HCT116 (cell line): ENCODE measurements around the gene UBE2S. TPM values are rescaled to one million over a fixed set of nuclear protein-coding genes. Genes with fewer than 3 reads are reported as not detected.

ENCODE experiments used
- ATAC-seq: fragments of 200-7000 bp; cut with Tn5 transposase; 2 replicates; pipeline ENCODE4 v1.9.1; 2020; ENCODE audit warnings: mild to moderate bottlenecking, moderate library complexity
- BruUV-seq: library from RNA; stranded (reverse); fragments of 400-500 nt; replicated peaks from 2 replicates; lab custom pipeline; 2021; lab: Mats Ljungman, UMichigan
- CTCF ChIA-PET: fragments of 300-600 bp; sonication (Branson Sonifier 250); formaldehyde crosslinking; loops from one replicate; lab custom pipeline; 2021; ENCODE audit warnings: antibody characterized with exemption; lab: Charles Lee
- POLR2A ChIA-PET: fragments of 300-600, 350-600 bp; sonication (Branson Sonifier 250); formaldehyde crosslinking; loops from one replicate; lab custom pipeline; 2021; ENCODE audit warnings: antibody characterized with exemption; lab: Charles Lee
- RAD21 ChIA-PET, 2 experiments: fragments of 300-600 bp; sonication (Branson Sonifier 250); formaldehyde crosslinking; loops; one replicate each; lab custom pipeline; 2023; ENCODE audit warnings: low total read pairs in 2 of 2; ENCODE audit not compliant: uncharacterized antibody in 2 of 2, unreplicated experiment in 2 of 2, low non-redundant PET in 1 of 2; lab: Charles Lee
- DNase-seq: peaks from one replicate; pipeline ENCODE4 v3.0.0-alpha.2; 2010; ENCODE audit warnings: low read depth, low spot score
- H2AFZ ChIP-seq: fragments of 200-600 bp; shearing (Covaris generic), sonication (generic); 2 replicates; pipeline ENCODE4 v1.6.1; 2017; ENCODE audit warnings: low read depth, mixed run types, mixed read lengths, antibody characterized with exemption, low read length; ENCODE audit not compliant: poor library complexity, severe bottlenecking
- H3K27ac ChIP-seq: 2 replicates; pipeline ENCODE4 v1.5.1; 2012; ENCODE audit warnings: low read depth, low read length
- H3K27me3 ChIP-seq: fragments of 200-600 bp; sonication (generic); 2 replicates; pipeline ENCODE4 v1.6.1; 2016; ENCODE audit warnings: mixed run types, low read length, mixed read lengths; ENCODE audit not compliant: insufficient read depth
- H3K36me3 ChIP-seq, 2 experiments: fragments of 200-500 bp in 1 of 2; fragments of 200-600 bp in 1 of 2; sonication (Bioruptor generic) in 1 of 2; sonication (generic) in 1 of 2; 2 replicates each; pipeline versions ENCODE4 v1.5.1 to v1.6.1; 2014 to 2016; ENCODE audit warnings: low read length in 2 of 2, inconsistent platforms in 1 of 2, mixed read lengths in 1 of 2, mixed run types in 1 of 2; ENCODE audit not compliant: insufficient read depth in 2 of 2, control insufficient read depth in 1 of 2
- H3K4me1 ChIP-seq, 2 experiments: fragments of 200-600 bp in 1 of 2; sonication (generic) in 1 of 2; 2 replicates each; pipeline versions ENCODE4 v1.5.1 to v1.6.1; 2012 to 2017; ENCODE audit warnings: low read length in 2 of 2, inconsistent platforms in 1 of 2, mild to moderate bottlenecking in 1 of 2, mixed read lengths in 1 of 2, mixed run types in 1 of 2, moderate library complexity in 1 of 2; ENCODE audit not compliant: insufficient read depth in 2 of 2, control insufficient read depth in 1 of 2
- H3K4me2 ChIP-seq: fragments of 200-600 bp; sonication (generic); 2 replicates; pipeline ENCODE4 v1.6.1; 2017; ENCODE audit warnings: mixed run types, low read length, mixed read lengths
- H3K4me3 ChIP-seq, 2 experiments: fragments of 200-600 bp in 1 of 2; sonication (generic) in 1 of 2; replicated peaks in 1 of 2; 2 replicates each; pipeline ENCODE4 v1.5.1; 2011 to 2016; ENCODE audit warnings: low read length in 2 of 2, control low read depth in 1 of 2, low read depth in 1 of 2, mild to moderate bottlenecking in 1 of 2, mixed read lengths in 1 of 2, mixed run types in 1 of 2
- H3K79me2 ChIP-seq: fragments of 200-600 bp; sonication (generic); 2 replicates; pipeline ENCODE4 v1.6.1; 2017; ENCODE audit warnings: mild to moderate bottlenecking, mixed run types, low read length, moderate library complexity, mixed read lengths; ENCODE audit not compliant: insufficient read depth
- H3K9ac ChIP-seq: fragments of 200-600 bp; sonication (generic); 2 replicates; pipeline ENCODE4 v1.6.1; 2016; ENCODE audit warnings: low read length, mixed read lengths
- H3K9me2 ChIP-seq: fragments of 200-600 bp; sonication (generic), shearing (Covaris generic); 2 replicates; pipeline ENCODE4 v1.6.1; 2017; ENCODE audit warnings: mixed run types, mild to moderate bottlenecking, moderate library complexity; ENCODE audit not compliant: insufficient read depth
- H3K9me3 ChIP-seq, 2 experiments: fragments of 200-500 bp in 1 of 2; fragments of 200-600 bp in 1 of 2; sonication (Bioruptor generic) in 1 of 2; sonication (generic) in 1 of 2; 2 replicates each; pipeline ENCODE4 v1.6.1; 2014 to 2017; ENCODE audit warnings: low read length in 2 of 2, mixed read lengths in 2 of 2, inconsistent platforms in 1 of 2, low read depth in 1 of 2, mild to moderate bottlenecking in 1 of 2, mixed run types in 1 of 2, moderate library complexity in 1 of 2; ENCODE audit not compliant: control insufficient read depth in 1 of 2, insufficient read depth in 1 of 2
- H4K20me1 ChIP-seq: fragments of 200-600 bp; sonication (generic), shearing (Covaris generic); 2 replicates; pipeline ENCODE4 v1.6.1; 2017; ENCODE audit warnings: mixed run types, mild to moderate bottlenecking, moderate library complexity; ENCODE audit not compliant: insufficient read depth
- EZH2 ChIP-seq: fragments of 200-600 bp; sonication (generic); IDR thresholded peaks from 2 replicates; pipeline ENCODE4 v1.6.1; 2017; ENCODE audit warnings: antibody characterized with exemption, mixed run types
- FOSL1 ChIP-seq: IDR thresholded peaks from 2 replicates; pipeline ENCODE4 v1.6.1; 2012; ENCODE audit warnings: low read depth
- JUND ChIP-seq: IDR thresholded peaks from 2 replicates; pipeline ENCODE4 v1.6.1; 2012
- POLR2A ChIP-seq: IDR thresholded peaks from 2 replicates; pipeline ENCODE4 v1.7.0; 2011; ENCODE audit warnings: borderline replicate concordance; ENCODE audit not compliant: insufficient read depth, insufficient read length; ENCODE audit errors: extremely low read depth
- POLR2AphosphoS5 ChIP-seq: IDR thresholded peaks from 2 replicates; pipeline ENCODE4 v1.6.1; 2011; ENCODE audit warnings: mild to moderate bottlenecking, low read depth, low read length, moderate library complexity
- SIN3A ChIP-seq: IDR thresholded peaks from 2 replicates; pipeline ENCODE4 v1.6.1; 2012; ENCODE audit warnings: low read depth
- SP1 ChIP-seq: IDR thresholded peaks from 2 replicates; pipeline ENCODE4 v1.6.1; 2012; ENCODE audit warnings: low read depth
- ZFX ChIP-seq: fragments of 450-650 bp; IDR thresholded peaks from 2 replicates; pipeline ENCODE4 v1.6.1; 2017
- ZNF274 ChIP-seq: fragments of 200-500 bp; sonication (Bioruptor generic); IDR thresholded peaks from 2 replicates; pipeline ENCODE4 v1.6.1; 2014; ENCODE audit warnings: mild to moderate bottlenecking, low read depth, low read length, inconsistent platforms
- intact Hi-C: fragments of 100-400 bp; cut with micrococcal nuclease; formaldehyde crosslinking; loops from 2 replicates; pipeline ENCODE4 v1.10.0; 2022
- total RNA-seq: library from RNA; stranded (reverse); gene quantifications from one replicate; pipeline ENCODE4 v1.2.1, GENCODE V29; 2021; ENCODE audit not compliant: unreplicated experiment

Gene UBE2S
- total RNA-seq, 1 experiment from 2014 or later = 515 TPM

- Histone ChIP-seq H3K9me3 (no peaks in the 10 kb centered on the region), H3K4me1 (peaks cover 11 to 48% of the 10 kb centered on the region in 2 experiments), H3K36me3 (peaks cover 16 to 32% of the 10 kb centered on the region in 2 experiments), H3K27ac (no peak overlapping the region), H3K9ac (no peak overlapping the region), H3K27me3 (no peaks in the 10 kb centered on the region), H4K20me1 (peaks cover 42% of the 10 kb centered on the region; the same call in 1 of the 2 replicates), H2AFZ (no peak overlapping the region), H3K4me2 (no peak overlapping the region), H3K79me2 (peaks cover 27% of the 10 kb centered on the region), H3K4me3 (no peak overlapping the region), H3K9me2 (no peaks in the 10 kb centered on the region)
- 0 out of 2 replicates have a peak, but pooled peaks have one; percentile 11 for TF ChIP-seq POLR2AphosphoS5
- no peak for TF ChIP-seq FOSL1
- TF ChIP-seq ZFX = no peak
- no peak for TF ChIP-seq ZNF274
- no peak for TF ChIP-seq POLR2A
- TF ChIP-seq EZH2 = no peak
- TF ChIP-seq SP1 = no peak
- TF ChIP-seq SIN3A = no peak
- ATAC-seq (no peak), DNase-seq (no peak)
- BruUV-seq = no TSS peak
- POLR2A ChIA-PET = interaction anchor here (0.9 to 1.1 kb wide), 3 partner anchors 9 to 29 kb away, joined by 3 read pairs; partner anchors contain the start of gene UBE2S
- RAD21 ChIA-PET = no interaction called here
- intact Hi-C loops = no loop called here
- CTCF ChIA-PET = interaction anchor here (1.6 kb wide), 1 partner anchor 90 kb away, joined by 3 read pairs; no protein-coding TSS in a partner anchor
Observed at GRCh38 chr19:55391702-55392615, 15.6 kb downstream of the UBE2S start.

GRCh38 chr19:55391191-55391670 lies 16.4 kb downstream of the UBE2S start:
- Histone ChIP-seq H3K9me3 (no peaks in the 10 kb centered on the region), H2AFZ (no peak overlapping the region), H3K79me2 (peaks cover 34% of the 10 kb centered on the region), H3K27ac (no peak overlapping the region; the same call in 1 of the 2 replicates), H3K4me1 (peaks cover 12 to 52% of the 10 kb centered on the region in 2 experiments), H3K27me3 (no peaks in the 10 kb centered on the region), H3K9me2 (no peaks in the 10 kb centered on the region), H3K9ac (no peak overlapping the region)
- ATAC-seq = peak; percentile 11; the same call in 1 of the 2 replicates
- intact Hi-C loops = no loop called here
- no TSS peak for BruUV-seq
- POLR2A ChIA-PET = interaction anchor here (1.0 to 2.5 kb wide), 5 partner anchors 8 to 244 kb away, joined by 3 to 15 read pairs (median 4); no protein-coding TSS in a partner anchor
- TF ChIP-seq JUND (no peak), POLR2A (peak; percentile 23), POLR2AphosphoS5 (peak; percentile 36)
- TF ChIP-seq, all 23 proteins: peak for 2
- DNase-seq = no peak
- ChIA-PET RAD21 (no interaction called here), CTCF (interaction anchor here (1.6 kb wide), 1 partner anchor 90 kb away, joined by 3 read pairs; no protein-coding TSS in a partner anchor)
- Histone ChIP-seq H4K20me1 (peaks cover 48% of the 10 kb centered on the region; the same call in 1 of the 2 replicates), H3K36me3 (peaks cover 18 to 40% of the 10 kb centered on the region in 2 experiments), H3K4me2 (no peak overlapping the region), H3K4me3 (no peak overlapping the region)
